ENCODE measurements around the gene ENTREP3.

ENTREP3 gene

DNA sequence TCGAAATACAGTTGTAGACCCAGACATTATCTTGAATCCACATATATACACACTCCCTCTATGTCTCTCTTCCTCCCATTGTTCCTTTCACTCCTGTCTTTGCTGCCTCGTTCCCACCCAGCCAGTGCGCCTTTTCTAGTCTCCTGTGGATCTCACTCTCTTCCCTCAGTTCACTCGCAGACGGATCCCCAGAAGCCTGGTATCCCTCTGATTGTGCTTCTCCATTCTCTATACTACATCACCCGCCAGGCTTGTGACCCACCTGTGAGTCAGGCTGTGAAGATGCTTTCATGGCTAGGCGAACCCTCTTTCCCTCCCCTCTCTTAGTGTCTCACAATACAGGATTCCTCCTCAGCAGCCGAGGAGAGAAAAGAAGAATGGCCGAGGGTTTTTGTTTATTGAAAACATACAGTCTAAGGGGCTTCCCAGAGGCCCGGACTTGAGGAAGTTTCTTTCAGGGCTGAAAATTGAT lies 23.4 kb upstream of the ENTREP3 start:
- DNase-seq (ENCODE audit: low spot score): no peak

DNA sequence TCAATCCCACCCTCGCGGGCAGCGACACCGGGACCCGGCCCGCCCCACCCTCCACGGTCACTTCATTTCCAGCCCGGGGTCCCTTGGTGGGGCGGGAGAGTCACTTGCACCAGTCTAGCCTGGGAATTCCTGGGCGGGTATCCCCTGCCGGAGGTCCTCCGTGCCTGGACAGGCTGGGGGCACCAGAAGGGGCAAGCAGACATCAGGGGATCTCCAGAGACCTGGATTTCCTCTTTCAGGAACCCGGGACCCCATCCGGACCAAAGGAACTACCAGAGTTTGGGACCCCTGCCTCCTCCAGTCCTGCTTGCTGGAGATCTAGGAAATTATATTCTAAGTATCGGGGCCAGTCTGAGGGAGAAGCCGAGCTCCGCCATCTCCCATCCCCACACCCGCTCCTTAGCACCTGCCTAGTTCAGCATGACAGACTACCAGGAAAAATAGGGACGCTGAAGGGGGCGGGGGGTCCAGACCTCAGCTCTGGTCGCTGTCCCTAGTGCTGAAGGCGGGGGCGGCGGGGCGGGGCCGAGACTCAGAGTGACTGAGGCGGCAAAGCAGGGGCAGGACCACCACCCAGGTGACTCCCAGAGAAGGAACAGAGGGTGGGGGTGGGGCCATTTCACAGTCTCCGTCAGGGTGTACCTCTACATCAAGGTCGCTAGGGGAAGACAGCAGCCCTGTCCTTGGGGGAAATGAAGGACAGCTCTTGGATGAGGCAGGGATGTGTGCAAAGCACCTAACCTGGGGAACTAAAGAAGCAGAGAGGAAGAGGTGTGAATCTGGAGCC lies 22.8 kb upstream of the ENTREP3 start:
- DNase-seq (ENCODE audit: low spot score): peak; percentile 89

GRCh38 chr1:155277070-155277901 lies 22.0 kb upstream of the ENTREP3 start, which contains the start of gene HCN3:
Gene HCN3, plus strand, starts transcription at chr1:155277463. Its CDS starts 128 bp downstream, at chr1:155277591.
- peak; percentile 99 for DNase-seq (ENCODE audit: low spot score)

GRCh38 chr1:155273343-155274245 lies 18.3 kb upstream of the ENTREP3 start, which contains the start of gene CLK2:
Gene CLK2, minus strand, starts transcription at chr1:155273504. Its CDS starts 2,527 bp downstream, at chr1:155270977.
- DNase-seq (ENCODE audit: low spot score): peak; percentile 95

DNA sequence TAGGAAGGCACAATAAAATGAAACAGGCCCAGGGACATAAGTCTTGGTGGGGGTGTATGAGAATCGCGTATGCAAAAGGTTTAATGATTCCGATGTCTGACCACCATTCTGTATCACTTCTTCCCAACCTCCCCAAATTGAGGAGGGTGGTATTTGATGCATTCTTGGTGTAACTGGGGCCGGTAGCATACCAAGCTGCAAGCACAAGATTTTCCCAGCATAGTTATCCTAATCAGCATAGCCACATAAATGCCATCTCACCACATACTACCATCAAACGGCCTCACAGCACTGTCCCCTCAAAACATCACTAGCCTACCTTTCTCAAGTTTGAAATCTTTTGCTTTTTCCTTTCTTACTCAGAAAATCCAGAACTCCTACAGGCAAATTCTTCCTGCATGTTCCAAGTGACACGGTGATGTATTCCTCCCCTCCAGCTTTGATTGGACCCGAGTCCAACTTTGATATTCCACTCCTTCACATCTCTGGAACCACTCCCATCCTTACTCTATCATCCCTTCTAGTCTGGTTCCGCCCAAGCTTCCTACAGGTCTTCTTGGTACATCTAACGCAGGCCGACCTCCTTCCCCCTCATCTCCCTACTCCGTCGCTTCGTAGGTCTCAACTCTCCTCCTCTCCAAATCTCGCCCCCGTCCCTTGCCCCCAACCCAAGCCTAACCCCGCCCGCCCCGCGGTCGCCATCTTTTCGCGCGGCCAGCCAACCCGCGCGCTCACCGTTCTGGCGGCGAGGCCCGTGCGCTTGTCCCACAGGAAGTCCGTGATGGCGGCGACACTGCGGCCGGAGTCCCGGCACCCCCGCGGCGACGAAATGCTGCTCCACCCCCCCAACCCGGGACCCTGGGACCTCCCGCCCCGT lies 17.4 kb upstream of the ENTREP3 start:
- DNase-seq (ENCODE audit: low spot score): no peak

DNA sequence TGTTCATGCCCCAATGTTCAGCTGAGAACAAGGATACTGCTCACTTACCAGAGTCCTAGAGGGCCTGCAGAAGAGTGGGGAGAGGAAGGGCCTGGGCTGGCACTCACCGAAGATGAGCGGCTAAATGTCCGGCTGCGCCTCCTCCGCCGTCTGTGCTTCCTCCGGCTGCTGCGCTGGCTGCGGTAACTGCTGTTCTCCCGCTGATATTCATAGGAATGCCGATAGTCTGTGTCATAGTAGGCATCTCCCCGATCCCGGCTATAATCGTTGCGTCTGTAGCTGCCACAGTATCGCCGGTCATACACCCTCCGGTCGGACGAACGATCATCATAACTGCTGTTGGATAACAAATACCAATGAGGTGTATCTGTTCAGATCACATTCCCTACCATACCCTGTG lies 14.1 kb upstream of the ENTREP3 start:
- no peak for DNase-seq (ENCODE audit: low spot score)

DNA sequence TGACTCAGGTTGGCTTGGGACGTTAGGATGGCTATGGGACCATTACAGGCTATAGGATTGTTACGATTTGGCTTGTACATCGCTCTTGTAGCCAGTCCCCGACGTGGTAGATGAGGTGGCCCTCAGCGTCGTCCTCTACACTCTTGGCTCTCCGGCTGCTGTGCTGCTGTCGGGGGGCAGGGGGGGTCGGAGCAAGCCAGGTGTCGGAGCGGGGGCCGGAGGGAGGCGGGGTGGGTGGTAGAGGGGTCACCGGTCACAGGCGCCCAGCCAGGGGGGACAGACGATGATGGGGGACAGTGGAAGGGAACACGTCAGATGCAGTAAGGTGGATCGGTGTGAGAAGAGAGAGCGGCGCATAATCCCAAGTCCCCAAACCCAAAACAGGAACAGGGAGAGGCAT lies 13.3 kb upstream of the ENTREP3 start:
- no peak for DNase-seq (ENCODE audit: low spot score)

- DNase-seq (ENCODE audit: low spot score): no peak
These were observed 12.1 kb upstream of the ENTREP3 start for GRCh38 chr1:155267373-155267772.

- DNase-seq (ENCODE audit: low spot score): no peak
These were observed 11.3 kb upstream of the ENTREP3 start for GRCh38 chr1:155266553-155266952.

- no peak for DNase-seq (ENCODE audit: low spot score)
These were observed 7.8 kb upstream of the ENTREP3 start for GRCh38 chr1:155263067-155263466.

DNA sequence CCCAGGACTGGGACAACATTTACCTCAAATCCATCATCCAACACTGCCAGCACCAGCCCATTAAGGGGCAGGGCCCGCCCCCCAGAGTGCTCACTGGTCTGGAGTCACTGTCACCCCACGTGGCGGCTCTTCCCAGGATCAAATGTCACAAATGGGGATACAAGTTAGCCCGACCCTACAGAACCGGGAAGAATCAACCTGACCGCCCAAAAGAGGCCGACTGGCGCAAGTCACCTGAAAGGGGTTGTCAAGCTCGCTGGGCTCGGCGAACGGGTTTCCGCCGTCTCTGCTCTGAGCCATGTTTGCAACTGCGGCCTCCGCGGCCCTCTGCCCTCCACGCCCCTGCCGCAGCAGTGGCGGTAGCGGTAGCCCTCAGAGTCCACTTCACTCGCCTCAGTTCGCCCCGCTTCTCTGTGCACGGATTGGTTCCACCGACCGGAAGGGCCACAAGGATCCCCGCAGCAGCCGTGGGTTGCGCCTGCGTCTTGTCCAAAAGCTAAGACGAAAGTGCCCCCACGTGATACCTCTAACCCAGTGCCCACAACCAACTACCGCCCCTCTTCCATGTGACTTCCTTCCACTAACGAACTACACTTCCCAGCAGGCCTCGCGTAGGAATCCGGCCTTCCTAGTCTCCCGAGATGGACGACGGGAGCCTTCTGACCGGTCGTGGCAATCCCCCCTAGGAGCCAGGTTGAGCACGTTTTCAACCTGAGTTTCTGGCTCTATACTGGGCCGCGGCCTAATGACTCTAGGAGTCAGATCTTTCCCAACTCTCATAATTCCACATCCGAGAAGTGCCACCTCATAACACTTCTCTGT lies 6.8 kb upstream of the ENTREP3 start, which contains the start of gene SCAMP3:
SCAMP3 (minus strand) TSS at position 509 of the 822 bp plus-strand sequence; CDS start at position 300, 209 bp downstream.
- DNase-seq (ENCODE audit: low spot score): peak; percentile 100

GRCh38 chr1:155261493-155261851 lies 6.2 kb upstream of the ENTREP3 start:
- DNase-seq (ENCODE audit: low spot score): no peak

GRCh38 chr1:155260276-155260675 lies 5.0 kb upstream of the ENTREP3 start:
- DNase-seq (ENCODE audit: low spot score): no peak

DNA sequence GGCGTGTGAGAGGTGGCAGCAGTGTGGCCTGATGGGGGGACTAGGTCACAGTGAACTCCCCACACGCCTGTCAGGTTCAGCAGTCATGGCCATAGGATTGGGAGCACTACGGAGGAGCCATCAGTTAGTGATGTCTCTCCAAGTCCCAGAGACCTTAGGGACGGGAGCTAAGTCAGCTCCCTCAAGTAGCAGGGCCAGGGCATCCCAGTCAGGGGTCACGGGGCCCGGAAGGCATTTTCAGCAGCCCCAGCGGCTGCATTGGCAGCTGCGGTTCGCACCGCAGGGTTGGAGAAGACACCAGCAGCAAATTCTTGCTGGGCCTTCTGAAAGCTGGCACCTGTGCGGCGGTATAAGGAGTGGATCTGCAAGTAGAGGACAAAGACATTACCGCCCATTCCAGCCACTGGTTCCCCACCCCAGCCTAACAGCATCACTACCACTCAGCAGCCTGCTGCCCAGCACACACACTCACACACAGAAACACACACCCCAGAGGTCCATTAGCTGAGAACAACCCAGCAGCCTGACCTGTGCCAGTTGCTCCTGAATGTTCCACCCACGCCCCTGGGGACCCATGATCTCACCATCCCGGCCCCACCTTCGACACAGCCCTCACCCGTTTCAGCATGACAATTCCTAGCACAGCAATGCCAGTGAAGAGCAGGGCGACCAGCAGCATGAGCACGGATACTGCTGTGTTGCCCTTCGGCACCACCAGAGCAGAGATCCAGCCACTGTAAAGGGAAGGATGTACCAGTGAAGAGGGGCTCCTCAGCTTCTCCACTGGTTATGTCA lies 972 bp upstream of the ENTREP3 start:
- no peak for DNase-seq (ENCODE audit: low spot score)

- no peak for DNase-seq (ENCODE audit: low spot score)
These were observed 505 bp downstream of the ENTREP3 start for GRCh38 chr1:155254714-155255242.

DNA sequence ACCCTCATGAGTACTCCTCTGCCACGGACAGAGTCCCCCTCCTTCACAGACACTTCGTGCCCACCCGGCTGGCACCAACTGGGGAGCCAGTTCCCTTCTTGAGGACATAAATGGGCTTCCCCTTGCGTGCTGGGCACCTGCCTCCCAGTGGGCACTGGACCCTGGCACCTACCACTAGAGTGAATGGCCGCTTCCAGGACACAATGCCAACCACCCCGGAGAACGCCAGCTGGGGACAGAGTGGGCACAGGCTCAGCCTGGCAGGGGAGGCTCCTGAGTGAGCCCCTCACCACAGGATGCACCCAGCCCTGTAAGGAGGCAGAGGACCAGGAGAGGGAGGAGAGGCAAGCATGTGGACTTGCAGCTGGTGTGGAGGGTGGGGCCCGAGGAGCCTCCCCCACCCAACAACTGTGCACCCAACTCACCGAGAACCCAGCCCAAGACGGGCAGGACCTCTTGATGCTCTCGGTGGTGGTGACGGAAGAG lies 1.0 kb downstream of the ENTREP3 start:
- no peak for DNase-seq (ENCODE audit: low spot score)

GRCh38 chr1:155253797-155254196 lies 1.5 kb downstream of the ENTREP3 start:
- peak; percentile 40 for DNase-seq (ENCODE audit: low spot score)

DNA sequence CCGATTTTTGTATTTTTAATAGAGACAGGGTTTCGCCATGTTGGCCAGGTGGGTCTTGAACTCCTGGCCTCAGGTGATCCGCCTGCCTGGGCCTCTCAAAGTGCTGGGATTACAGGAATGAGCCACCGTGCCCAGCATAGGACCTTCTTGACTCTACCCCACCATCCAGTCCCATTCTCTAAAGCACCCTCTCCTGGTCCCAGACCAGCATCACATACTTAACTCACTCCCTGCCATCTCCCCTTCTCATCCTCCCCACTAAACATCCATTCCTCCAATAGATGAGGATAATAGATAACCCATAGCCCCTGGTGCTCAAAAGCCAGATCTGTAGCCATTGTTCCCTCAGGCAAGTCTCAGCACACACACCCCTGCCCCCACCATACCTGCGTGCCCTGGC lies 2.1 kb downstream of the ENTREP3 start:
- DNase-seq (ENCODE audit: low spot score): peak; percentile 53

DNA sequence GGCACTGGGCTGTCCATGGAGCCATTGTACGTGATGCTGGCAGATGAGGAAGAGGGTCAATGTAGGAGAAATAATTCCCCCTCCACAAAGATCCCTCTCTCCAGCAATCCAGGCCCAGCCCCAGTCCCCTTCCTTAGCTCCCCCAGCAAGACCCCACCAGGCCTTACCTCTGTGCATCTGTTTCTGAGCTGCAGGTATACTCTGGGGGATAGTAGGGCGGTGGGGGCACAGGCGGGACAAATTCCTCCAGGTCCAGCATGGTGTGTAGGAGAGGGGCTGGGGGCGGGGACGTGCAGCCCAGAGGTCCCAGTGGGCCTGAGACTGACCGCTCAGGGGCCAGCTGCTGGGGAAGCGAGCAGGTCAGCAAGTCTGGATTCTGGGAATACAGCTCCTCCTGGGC lies 3.7 kb downstream of the ENTREP3 start:
- no peak for DNase-seq (ENCODE audit: low spot score)
